Trophoblast cell (in vitro differentiated cells and primary cell): Measurements from ENCODE around the gene NMRAL1.
A peak's percentile ranks its signal among the peaks of the same experiment; 100 is the strongest.

Experiments used
- DNase-seq, 2 donors: peaks; one replicate each; pipeline ENCODE4 v3.0.0-alpha.2; 2016
- H2AFZ ChIP-seq: 2 replicates; pipeline ENCODE4 v1.6.1; 2013; ENCODE audit warnings: low read length, moderate library complexity, mild to moderate bottlenecking; ENCODE audit not compliant: insufficient read depth, poor library complexity
- H2AK5ac ChIP-seq: 2 replicates; pipeline ENCODE4 v1.6.1; 2013; ENCODE audit warnings: mild to moderate bottlenecking, low read length
- H2BK120ac ChIP-seq: 2 replicates; pipeline ENCODE4 v1.6.1; 2013; ENCODE audit warnings: low read length, mild to moderate bottlenecking, moderate library complexity; ENCODE audit not compliant: insufficient read depth, poor library complexity
- H2BK12ac ChIP-seq: 2 replicates; pipeline ENCODE4 v1.6.1; 2013; ENCODE audit warnings: mild to moderate bottlenecking, low read length, moderate library complexity
- H2BK5ac ChIP-seq: 2 replicates; pipeline ENCODE4 v1.6.1; 2013; ENCODE audit warnings: low read length, low read depth, moderate library complexity, mild to moderate bottlenecking; ENCODE audit not compliant: poor library complexity
- H3K14ac ChIP-seq: 2 replicates; pipeline ENCODE4 v1.6.1; 2013; ENCODE audit warnings: mild to moderate bottlenecking, low read length
- H3K18ac ChIP-seq: 2 replicates; pipeline ENCODE4 v1.6.1; 2013; ENCODE audit warnings: mild to moderate bottlenecking, low read length
- H3K23ac ChIP-seq: 2 replicates; pipeline ENCODE4 v1.6.1; 2013; ENCODE audit warnings: low read length
- H3K27ac ChIP-seq: 2 replicates; pipeline ENCODE4 v1.5.1; 2013; ENCODE audit warnings: low read depth, mild to moderate bottlenecking, inconsistent platforms, low read length, moderate library complexity
- H3K27me3 ChIP-seq: 2 replicates; pipeline ENCODE4 v1.6.1; 2013; ENCODE audit warnings: inconsistent platforms, mild to moderate bottlenecking, low read length, moderate library complexity; ENCODE audit not compliant: insufficient read depth
- H3K36me3 ChIP-seq, 2 experiments: 1 replicate in 1 of 2; 2 replicates in 1 of 2; pipeline ENCODE4 v1.6.1; 2013; ENCODE audit warnings: low read length in 2 of 2, mild to moderate bottlenecking in 2 of 2, moderate library complexity in 1 of 2; ENCODE audit not compliant: insufficient read depth in 2 of 2, control insufficient read depth in 1 of 2
- H3K4ac ChIP-seq: 2 replicates; pipeline ENCODE4 v1.6.1; 2013; ENCODE audit warnings: low read depth, mild to moderate bottlenecking, low read length, moderate library complexity
- H3K4me1 ChIP-seq, 2 experiments: 1 replicate in 1 of 2; 2 replicates in 1 of 2; pipeline ENCODE4 v1.6.1; 2013; ENCODE audit warnings: low read length in 2 of 2, mild to moderate bottlenecking in 2 of 2, moderate library complexity in 1 of 2; ENCODE audit not compliant: insufficient read depth in 2 of 2, control insufficient read depth in 1 of 2
- H3K4me2 ChIP-seq: 2 replicates; pipeline ENCODE4 v1.6.1; 2013; ENCODE audit warnings: inconsistent platforms, mild to moderate bottlenecking, low read length, moderate library complexity
- H3K4me3 ChIP-seq: 2 replicates; pipeline ENCODE4 v1.5.1; 2013; ENCODE audit warnings: mild to moderate bottlenecking, low read depth, low read length, inconsistent platforms
- H3K79me1 ChIP-seq: one replicate; pipeline ENCODE4 v1.6.1; 2013; ENCODE audit warnings: low read length
- H3K79me2 ChIP-seq: 2 replicates; pipeline ENCODE4 v1.6.1; 2013; ENCODE audit warnings: low read length, mild to moderate bottlenecking; ENCODE audit not compliant: control insufficient read depth, insufficient read depth, poor library complexity
- H3K9ac ChIP-seq: 2 replicates; pipeline ENCODE4 v1.6.1; 2013; ENCODE audit warnings: mild to moderate bottlenecking, low read length
- H3K9me3 ChIP-seq: 2 replicates; pipeline ENCODE4 v1.6.1; 2013; ENCODE audit warnings: low read depth, mild to moderate bottlenecking, control low read depth, inconsistent platforms, low read length; ENCODE audit not compliant: insufficient read depth
- H4K12ac ChIP-seq: 2 replicates; pipeline ENCODE4 v1.6.1; 2013; ENCODE audit warnings: low read depth, mild to moderate bottlenecking, low read length, moderate library complexity
- H4K8ac ChIP-seq: 2 replicates; pipeline ENCODE4 v1.6.1; 2013; ENCODE audit warnings: low read depth, mild to moderate bottlenecking, low read length, moderate library complexity
- H4K91ac ChIP-seq: one replicate; pipeline ENCODE4 v1.6.1; 2013; ENCODE audit warnings: low read depth, mild to moderate bottlenecking, low read length, moderate library complexity
- WGBS: extraction: QIAGEN DNeasy Blood & Tissue Kit; methylation state at CpG from one replicate; pipeline ENCODE4 v1.1.7; 2013; ENCODE audit warnings: missing lambda C conversion rate; ENCODE audit not compliant: insufficient read length, insufficient coverage; ENCODE audit errors: extremely low coverage; 5-methylcytosine and 5-hydroxymethylcytosine counted together

Gene NMRAL1

GRCh38 chr16:4495766-4496165 lies 21.3 kb upstream of the NMRAL1 start:
- H2BK12ac ChIP-seq = no peak overlapping the region
- H3K79me1 ChIP-seq = no peaks in the 10 kb centered on the region
- no peak overlapping the region for H4K8ac ChIP-seq
- H4K91ac ChIP-seq = no peak overlapping the region
- no peaks in the 10 kb centered on the region for H3K79me2 ChIP-seq
- H3K27ac ChIP-seq = no peak overlapping the region
- no peak overlapping the region for H3K4me3 ChIP-seq
- no peak overlapping the region for H2BK120ac ChIP-seq
- H3K9me3 ChIP-seq = no peaks in the 10 kb centered on the region
- no peaks in the 10 kb centered on the region for H3K27me3 ChIP-seq
- H4K12ac ChIP-seq = no peak overlapping the region
- H3K4me1 ChIP-seq = peaks cover 10 to 23% of the 10 kb centered on the region in 2 experiments
- H3K36me3 ChIP-seq = no peaks in the 10 kb centered on the region
- DNase-seq = peak; percentile 56 to 82
- WGBS = no CpG with 5 or more reads among the region's 2 CpGs
- H3K4ac ChIP-seq = no peak overlapping the region
- no peak overlapping the region for H3K9ac ChIP-seq
- no peak overlapping the region for H3K4me2 ChIP-seq
- H3K18ac ChIP-seq = no peak overlapping the region
- no peak overlapping the region for H3K23ac ChIP-seq
- no peak overlapping the region for H2BK5ac ChIP-seq
- H2AFZ ChIP-seq = no peak overlapping the region
- H3K14ac ChIP-seq = no peak overlapping the region
- H2AK5ac ChIP-seq = no peak overlapping the region

GRCh38 chr16:4494746-4495490 lies 20.5 kb upstream of the NMRAL1 start:
- no peak overlapping the region for H4K8ac ChIP-seq
- no peak overlapping the region for H3K9ac ChIP-seq
- no peak overlapping the region for H3K27ac ChIP-seq
- H3K14ac ChIP-seq = no peak overlapping the region
- no peak overlapping the region for H2BK5ac ChIP-seq
- no peaks in the 10 kb centered on the region for H3K36me3 ChIP-seq
- H4K12ac ChIP-seq = no peak overlapping the region
- H3K4ac ChIP-seq = no peak overlapping the region
- no peak overlapping the region for H2BK120ac ChIP-seq
- WGBS = no CpG with 5 or more reads among the region's 6 CpGs
- no peak overlapping the region for H2AK5ac ChIP-seq
- H4K91ac ChIP-seq = no peak overlapping the region
- H3K23ac ChIP-seq = no peak overlapping the region
- no peak overlapping the region for H2BK12ac ChIP-seq
- no peak overlapping the region for H3K4me2 ChIP-seq
- H3K18ac ChIP-seq = no peak overlapping the region
- H3K79me1 ChIP-seq = no peaks in the 10 kb centered on the region
- H3K27me3 ChIP-seq = no peaks in the 10 kb centered on the region
- DNase-seq = peak; percentile 73 to 87
- H2AFZ ChIP-seq = no peak overlapping the region
- no peaks in the 10 kb centered on the region for H3K9me3 ChIP-seq
- H3K4me1 ChIP-seq = peaks cover 5 to 17% of the 10 kb centered on the region in 2 experiments
- H3K4me3 ChIP-seq = no peak overlapping the region
- no peaks in the 10 kb centered on the region for H3K79me2 ChIP-seq

GRCh38 chr16:4491898-4492297 lies 17.5 kb upstream of the NMRAL1 start:
- no peaks in the 10 kb centered on the region for H3K79me1 ChIP-seq
- no peak overlapping the region for H3K4me3 ChIP-seq
- DNase-seq = no peak
- no peak overlapping the region for H3K18ac ChIP-seq
- no peaks in the 10 kb centered on the region for H3K27me3 ChIP-seq
- no peak overlapping the region for H3K4me2 ChIP-seq
- no peaks in the 10 kb centered on the region for H3K36me3 ChIP-seq
- H3K14ac ChIP-seq = no peak overlapping the region
- H2AK5ac ChIP-seq = no peak overlapping the region
- no peak overlapping the region for H2AFZ ChIP-seq
- no peak overlapping the region for H4K12ac ChIP-seq
- WGBS = no CpG with 5 or more reads among the region's 4 CpGs
- no peak overlapping the region for H3K4ac ChIP-seq
- H2BK120ac ChIP-seq = no peak overlapping the region
- H2BK5ac ChIP-seq = no peak overlapping the region
- no peak overlapping the region for H3K27ac ChIP-seq
- peaks cover 2 to 11% of the 10 kb centered on the region in 2 experiments for H3K4me1 ChIP-seq
- H4K8ac ChIP-seq = no peak overlapping the region
- H3K79me2 ChIP-seq = no peaks in the 10 kb centered on the region
- H2BK12ac ChIP-seq = no peak overlapping the region
- no peak overlapping the region for H3K9ac ChIP-seq
- no peaks in the 10 kb centered on the region for H3K9me3 ChIP-seq
- H3K23ac ChIP-seq = no peak overlapping the region
- no peak overlapping the region for H4K91ac ChIP-seq

GRCh38 chr16:4489030-4489429 lies 14.6 kb upstream of the NMRAL1 start:
- Histone ChIP-seq H2AK5ac (no peak overlapping the region), H2BK12ac (no peak overlapping the region), H3K9me3 (no peaks in the 10 kb centered on the region), H3K27ac (no peak overlapping the region), H2BK120ac (no peak overlapping the region), H4K12ac (no peak overlapping the region), H3K4ac (no peak overlapping the region), H3K9ac (no peak overlapping the region), H2BK5ac (no peak overlapping the region), H3K79me1 (no peaks in the 10 kb centered on the region), H4K8ac (no peak overlapping the region), H3K36me3 (peaks cover 0 to 1% of the 10 kb centered on the region in 2 experiments), H3K4me2 (no peak overlapping the region), H3K18ac (no peak overlapping the region), H3K27me3 (no peaks in the 10 kb centered on the region), H3K4me3 (no peak overlapping the region), H3K23ac (no peak overlapping the region), H3K79me2 (no peaks in the 10 kb centered on the region), H4K91ac (no peak overlapping the region), H3K4me1 (no peaks in the 10 kb centered on the region), H2AFZ (no peak overlapping the region), H3K14ac (no peak overlapping the region)
- no CpG with 5 or more reads among the region's 5 CpGs for WGBS
- DNase-seq = peak in 1 of 2 donors; percentile 67
